HG02870 (cell line): ENCODE measurements around the gene SMIM22.

Experiments
- ATAC-seq: cut with Tn5 transposase; IDR thresholded peaks from one replicate; pipeline ENCODE4 v1.9.1; 2021; ENCODE audit warnings: mild to moderate bottlenecking, moderate library complexity; ENCODE audit not compliant: unreplicated experiment

SMIM22 gene, protein sequence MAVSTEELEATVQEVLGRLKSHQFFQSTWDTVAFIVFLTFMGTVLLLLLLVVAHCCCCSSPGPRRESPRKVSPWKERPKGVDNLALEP

DNA sequence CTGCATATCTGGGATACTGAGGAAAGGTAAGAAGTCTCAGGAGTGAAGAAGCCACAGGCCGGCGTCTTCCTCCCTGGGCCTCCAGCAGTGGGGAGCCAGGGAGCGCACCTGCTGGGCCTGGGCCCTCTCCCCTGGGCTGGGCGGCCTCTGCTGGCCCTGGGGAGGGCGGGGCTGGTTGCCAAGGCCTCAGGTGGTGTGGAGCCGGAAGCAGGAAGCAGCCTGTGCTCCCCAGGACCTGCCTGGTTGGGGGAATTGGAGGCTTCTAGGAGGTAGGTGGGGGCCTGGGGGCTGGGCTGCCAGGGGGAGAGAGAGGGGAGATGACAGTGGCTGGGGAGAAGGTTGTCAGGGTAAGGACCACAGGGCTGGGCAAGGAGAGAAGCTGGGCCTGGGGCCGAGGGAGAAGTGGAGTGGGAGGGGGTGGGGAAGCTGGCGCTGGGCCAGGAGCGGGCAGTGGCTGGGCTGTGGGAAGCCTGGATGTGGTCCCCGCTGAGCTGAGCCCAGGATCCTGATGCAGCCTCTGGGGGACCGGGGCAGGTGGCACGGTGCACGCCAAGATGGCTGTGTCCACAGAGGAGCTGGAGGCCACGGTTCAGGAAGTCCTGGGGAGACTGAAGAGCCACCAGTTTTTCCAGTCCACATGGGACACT is at the start of gene SMIM22:
SMIM22 (plus strand) TSS at position 189 of the 647 bp plus-strand sequence; CDS start at position 555, 366 bp downstream.
- ATAC-seq, result no peak

DNA sequence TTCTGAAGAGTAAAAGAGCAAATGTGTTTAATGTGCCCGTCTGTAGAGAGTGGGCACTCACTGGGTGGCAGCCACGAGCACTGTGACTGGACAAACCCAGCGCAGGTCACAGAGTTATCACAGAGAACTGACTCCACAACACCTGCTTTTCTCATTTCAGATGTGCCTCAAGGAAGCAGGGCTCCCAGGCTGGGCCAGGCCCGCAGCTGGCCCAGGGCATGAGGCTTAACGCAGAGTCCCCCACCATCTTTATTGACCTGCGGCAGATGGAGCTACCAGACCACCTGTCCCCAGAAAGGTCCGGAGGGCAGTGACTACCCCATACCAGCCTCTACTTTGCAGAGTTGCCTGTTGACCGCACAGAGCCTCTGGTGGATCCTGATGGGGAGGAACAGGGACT is 49.0 kb upstream of the SMIM22 start:
- ATAC-seq, result no peak

DNA sequence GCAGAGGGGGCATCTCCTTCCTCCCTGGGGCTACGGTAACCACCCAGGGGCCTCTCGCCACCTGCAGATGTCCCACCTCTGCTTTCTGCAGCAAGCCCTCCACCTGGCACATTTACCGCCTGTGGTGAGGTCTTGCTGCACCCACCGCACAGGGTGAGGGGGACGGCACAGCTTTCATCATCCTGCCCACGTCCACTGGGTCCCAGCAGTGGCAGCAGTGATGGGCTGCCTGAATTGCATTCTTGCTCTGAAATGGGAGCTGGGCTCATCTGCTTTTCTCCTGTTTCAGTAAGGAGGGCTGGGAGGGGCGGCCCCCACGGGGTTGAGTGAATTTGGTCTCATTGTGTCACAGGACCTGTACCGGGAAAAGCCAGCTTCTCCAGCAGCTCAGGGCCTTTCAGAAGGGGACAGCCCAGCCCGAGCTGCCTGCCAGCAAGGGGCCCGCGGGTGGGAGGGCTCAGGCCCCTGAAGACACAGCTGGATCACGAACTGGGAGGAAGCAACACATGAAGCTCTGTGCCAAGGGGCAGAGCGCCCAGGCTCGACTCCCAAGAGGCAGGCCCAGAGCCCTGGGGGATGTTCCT is 48.1 kb upstream of the SMIM22 start:
- no peak for ATAC-seq

DNA sequence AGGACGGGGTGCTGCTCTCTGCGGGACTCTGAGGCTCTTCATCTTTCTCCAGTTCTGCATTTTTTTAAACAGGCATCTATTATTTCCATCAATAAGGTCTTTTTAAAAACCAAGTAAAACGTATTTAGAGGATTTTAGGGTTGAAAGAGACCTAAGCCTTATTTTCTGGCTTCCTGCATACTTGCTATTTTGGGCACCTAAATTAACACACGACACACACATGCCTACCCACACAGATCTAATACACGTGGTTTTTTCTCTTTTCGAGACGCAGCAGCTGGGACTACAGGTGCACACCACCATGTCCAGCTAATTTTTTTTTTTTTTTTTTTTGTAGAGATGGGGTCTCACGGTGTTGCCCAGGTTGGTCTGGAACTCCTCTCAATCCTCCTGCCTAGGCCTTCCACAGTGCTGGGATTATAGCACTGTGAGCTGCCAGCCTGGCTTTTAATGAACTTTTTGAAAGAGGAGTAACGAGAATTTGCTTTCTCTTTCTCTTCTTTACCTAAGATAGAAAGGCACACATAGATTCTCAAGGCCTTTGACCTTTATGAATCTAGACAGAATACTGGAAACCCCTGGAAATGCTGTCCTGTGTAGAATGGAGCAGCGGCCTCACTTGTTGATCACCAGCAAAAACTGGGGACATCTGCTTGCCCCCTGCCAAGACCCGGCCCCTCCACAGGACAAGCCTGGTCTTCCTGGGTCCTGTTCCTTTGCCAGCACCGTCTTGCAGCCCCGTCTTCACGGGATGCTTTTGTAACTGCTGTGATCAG is 47.1 kb upstream of the SMIM22 start:
- no peak for ATAC-seq

DNA sequence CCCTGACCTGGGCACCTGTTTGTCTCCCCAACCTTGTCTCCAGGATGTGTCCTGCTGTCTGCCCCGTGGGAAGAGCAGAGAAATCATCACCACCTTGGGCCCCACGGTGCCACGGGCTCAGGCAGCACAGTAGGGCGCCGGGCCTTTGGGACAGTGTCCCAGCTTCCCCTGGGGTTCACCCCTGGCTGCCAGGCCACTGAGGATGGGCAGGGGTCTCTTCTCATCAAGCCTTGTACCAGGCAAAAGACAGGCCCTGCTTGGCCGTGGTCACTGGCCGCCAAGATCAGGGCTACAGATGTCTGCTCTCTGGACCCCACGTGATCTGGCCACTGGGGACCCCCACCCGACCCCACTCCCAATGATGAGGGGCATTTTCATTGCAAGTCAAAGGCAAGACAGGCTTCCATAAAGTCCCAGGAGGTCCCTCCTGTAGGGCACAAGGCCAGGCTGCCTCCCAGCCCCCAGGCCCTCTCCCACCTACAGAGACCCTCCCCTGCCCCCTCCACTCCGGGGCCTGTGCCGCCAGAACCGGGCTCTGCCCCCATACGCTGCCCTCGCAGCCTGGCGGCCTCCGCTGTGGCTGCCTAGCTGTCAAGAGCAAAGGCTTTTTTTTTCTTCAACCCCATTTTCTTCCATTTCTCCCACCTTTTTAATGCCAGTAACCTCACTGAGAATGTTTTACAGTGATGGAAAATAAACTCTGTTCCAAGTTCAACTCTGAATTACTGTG is 46.3 kb upstream of the SMIM22 start:
- ATAC-seq, result no peak

DNA sequence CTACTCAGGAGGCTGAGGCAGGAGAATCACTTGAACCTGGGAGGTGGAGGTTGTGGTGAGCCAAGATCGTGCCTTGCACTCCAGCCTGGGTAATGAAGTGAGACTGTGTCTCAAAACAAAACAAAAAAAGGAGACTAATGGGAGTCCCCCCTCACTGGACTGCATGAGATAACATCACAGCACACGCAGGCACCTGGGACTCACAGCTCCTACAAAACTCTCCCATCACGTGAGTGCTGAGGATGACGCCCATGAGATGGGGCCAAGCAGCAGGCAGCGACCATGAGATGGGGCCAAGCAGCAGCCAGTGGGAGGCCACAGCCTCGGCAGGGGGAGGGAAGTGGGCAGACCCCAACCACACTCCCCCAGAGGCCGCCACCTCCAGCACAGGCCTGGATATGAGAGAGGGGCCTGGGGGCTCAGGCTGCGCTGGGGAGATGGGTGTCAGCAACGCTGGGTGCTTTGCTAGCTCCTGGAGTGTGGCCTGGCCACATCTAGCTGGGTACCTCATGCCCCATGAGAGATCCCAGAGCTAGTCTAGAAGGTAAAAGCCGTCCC is 45.4 kb upstream of the SMIM22 start:
- no peak for ATAC-seq

DNA sequence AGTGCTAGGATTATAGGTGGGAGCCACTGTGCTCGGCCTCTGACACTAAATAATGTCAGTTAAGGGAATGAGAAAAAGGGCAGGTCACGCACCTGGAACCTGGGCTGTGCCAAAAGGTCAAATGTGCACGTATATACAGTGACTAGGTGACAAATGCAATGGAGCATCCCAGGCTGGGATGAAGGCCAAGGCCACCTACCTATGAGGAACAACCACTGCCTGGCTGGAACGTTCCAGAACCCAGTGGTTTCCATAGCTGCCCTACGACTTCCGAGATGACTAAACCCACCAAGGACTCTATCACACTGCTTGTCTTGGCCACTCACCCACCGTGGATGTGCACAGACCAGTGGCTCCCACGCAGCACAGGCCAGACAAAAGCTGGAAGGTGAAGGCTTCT is 44.3 kb upstream of the SMIM22 start:
- no peak for ATAC-seq

DNA sequence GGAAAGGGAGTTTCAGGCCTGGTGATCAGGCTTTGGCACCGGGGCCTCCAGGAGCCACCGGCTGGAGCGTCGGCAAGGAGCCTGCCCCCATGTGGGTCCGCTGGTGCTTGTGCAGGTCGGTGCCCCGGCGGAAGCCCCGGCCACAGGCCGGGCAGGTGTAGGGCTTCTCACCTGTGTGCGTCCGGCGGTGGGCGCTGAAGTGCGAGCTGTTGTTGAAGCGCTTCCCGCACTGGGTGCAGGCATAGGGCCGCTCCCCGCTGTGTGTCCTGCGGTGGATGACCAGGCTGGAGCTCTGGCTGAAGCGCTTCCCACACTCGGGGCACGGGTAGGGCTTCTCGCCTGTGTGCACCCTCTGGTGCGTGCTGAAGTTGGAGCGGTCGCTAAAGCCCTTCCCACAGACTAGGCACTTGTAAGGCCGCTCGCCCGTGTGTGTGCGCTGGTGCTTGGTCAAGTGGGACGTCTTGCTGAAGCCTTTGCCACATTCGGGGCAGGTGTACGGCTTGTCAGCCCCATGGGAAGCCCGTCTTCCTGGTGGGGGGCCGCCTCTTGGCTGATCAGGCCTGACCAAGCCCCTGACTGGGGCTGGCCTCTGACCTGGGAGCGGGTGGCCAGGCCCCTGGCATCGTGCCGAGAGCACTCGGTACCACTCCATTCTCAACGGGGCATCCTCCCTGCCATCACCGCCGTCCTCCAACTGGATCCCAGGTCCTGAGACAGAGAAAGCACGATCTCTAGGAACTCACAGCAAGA is 42.6 kb upstream of the SMIM22 start:
- no peak for ATAC-seq

DNA sequence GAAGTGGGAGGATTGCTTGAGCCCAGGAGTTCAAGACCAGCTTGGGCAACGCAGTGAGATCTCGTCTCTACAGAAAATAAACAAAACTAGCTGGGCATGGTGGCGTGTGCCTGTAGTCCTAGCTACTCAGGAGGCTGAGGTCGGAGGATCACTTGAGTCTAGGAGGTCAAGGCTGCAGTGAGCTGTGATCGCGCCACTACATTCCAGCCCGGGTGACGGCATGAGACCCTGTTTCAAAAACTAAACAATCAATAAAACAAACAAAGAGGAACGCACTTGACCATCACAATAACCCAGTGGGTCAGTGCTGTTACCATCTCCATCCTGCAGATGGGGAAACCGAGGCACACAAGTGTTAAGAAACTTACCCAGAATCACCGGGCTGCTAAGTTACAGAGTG is 41.9 kb upstream of the SMIM22 start:
- no peak for ATAC-seq

DNA sequence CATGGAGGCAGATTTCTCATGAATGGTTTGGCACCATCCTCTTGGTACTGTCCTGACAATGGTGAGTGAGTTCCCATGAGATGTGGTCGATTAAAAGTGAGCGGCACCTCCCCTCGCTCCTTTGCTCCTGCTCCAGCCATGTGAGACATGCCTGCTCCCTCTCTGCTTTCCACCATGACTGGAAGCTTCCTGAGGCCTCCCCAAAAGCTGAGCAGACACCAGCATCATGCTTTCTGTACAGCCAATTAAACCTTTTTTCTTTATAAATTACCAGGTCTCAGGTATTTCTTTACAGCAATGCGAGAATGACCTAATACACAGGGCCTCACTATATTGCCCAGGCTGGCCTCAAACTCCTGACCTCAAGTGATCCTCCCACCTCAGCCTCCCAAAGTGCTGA is 40.3 kb upstream of the SMIM22 start:
- ATAC-seq, result no peak

DNA sequence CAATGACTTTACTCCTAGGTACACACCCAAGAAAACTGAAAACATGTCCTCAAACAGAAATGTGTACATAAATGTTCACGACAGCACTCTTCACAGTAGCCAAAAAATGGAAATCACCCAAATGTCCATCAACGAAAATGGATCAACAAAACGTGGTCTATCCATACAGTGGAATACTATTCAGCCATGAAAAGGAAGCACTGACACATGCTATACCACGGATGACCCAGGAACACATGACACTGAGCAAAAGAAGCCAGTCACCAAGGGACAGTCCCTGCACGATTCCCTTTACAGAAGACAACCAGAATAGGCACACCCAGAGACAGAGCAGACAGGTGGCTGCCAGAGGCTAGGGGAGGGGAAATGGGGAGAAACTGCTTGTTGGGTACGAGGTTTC is 39.5 kb upstream of the SMIM22 start:
- ATAC-seq, result no peak

DNA sequence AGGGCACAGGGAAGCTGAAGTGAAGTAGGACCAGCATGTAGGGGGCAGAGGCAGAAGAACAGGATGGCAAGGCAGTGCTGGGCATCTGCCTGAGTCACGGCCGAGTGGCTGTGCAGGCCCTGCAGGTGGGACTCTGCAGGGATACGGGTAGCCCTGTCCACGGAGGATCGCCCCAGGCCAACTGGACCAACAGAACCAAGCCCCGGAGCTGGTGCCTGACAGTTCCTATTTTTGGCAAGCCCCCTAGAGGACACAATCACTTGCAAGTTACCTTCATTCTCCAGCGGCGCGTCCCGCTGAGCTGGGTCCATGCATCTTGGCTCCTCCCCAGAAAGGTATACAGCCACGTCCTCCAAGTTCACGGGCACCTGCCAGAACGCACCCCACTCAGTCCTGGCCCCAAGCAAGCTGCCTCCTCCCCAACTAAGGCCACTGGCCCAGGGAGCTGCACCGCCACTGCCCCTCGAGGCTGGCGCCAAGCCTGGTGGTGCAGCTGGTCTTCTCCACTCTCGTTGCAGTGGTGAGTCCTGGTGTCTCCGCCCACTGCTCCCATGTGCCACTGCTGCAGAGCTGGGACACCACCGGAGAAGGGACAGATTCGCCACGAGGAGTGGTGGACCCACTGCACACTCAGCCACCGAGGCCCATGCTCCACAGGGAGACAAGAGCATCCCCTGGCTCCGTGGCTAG is 34.8 kb upstream of the SMIM22 start:
- no peak for ATAC-seq

DNA sequence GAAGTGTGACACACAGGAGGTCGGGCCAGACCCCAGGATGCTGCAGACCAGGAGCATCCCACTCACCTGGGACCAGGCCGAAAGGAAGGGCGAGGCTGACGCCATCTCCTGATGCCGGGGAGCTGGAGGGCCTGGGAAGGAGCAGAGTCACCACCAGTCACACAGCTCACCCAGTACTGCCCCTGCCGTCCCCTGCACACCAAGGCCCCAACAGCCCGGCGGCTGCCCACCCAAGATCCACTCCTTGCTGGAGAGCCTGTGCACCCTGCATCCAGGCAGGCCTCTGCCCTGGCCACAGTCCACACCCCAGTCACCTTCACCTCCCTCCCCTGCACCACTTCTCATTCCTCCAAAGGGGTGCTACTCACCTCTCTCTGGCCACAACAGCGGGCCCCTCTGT is 33.0 kb upstream of the SMIM22 start:
- ATAC-seq, result no peak

DNA sequence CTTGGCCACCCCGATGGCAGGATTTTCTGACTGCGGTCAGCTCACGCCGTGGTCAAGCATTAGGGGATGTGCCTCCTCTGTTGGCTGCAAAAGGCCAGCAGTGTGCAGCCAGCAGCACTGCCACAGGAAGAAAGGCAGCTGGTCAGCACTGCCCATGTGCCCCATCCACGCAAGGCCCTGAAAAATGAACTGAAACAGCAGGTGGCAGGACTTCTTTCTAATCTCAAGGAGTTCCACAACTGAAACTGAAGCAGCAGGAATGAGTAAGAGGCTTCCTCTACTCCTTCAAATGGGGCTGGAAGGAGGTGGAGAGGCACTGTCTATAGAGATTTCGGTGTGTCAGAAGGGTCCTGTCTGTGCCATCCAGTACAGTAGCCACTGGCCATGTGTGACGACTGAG is 31.4 kb upstream of the SMIM22 start:
- ATAC-seq, result no peak

DNA sequence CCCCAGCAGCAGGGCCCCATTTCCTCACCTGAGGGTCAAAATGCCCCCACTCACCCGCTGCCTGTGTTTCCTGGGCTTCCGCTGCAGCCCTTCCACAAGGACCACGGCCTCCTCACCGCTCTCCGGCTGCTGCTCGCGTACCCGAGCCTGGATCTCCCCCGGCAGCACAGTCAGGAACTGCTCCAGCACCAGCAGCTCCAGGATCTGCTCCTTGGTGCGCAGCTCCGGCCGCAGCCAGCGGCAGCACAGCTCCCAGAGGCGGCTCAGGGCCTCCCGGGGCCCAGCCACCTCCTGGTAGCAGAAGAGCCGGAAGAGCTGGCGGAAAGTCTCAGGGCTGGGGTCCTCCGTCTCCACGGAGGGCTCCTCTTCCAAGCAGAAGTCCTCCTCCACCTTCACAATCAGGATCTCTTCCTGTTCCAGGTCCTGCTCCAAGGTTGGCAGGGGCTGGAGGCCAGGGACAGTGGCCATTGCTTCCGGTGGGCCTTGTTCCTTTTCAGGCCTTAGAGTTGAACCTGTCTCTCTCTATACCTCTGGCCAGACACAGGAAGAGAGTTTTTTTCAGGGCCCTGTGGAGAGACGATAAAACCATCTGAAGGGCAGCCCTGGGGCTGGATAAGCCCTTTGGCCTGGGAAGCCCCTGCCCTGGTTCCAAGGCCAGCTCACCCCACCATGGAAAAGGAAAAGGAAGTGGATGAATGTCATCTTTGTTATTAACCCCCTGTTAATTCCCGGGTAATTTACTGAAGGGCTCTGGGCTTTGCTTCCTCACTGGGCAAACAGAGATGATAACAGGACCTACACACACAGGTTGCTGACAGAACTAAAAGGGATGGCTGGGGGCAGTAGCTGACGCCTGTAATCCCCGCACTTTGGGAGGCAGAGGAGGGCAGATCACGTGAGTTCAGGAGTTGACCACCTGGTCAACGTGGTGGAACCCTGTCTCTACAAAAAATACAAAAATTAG is 29.4 kb upstream of the SMIM22 start:
- ATAC-seq, result no peak

DNA sequence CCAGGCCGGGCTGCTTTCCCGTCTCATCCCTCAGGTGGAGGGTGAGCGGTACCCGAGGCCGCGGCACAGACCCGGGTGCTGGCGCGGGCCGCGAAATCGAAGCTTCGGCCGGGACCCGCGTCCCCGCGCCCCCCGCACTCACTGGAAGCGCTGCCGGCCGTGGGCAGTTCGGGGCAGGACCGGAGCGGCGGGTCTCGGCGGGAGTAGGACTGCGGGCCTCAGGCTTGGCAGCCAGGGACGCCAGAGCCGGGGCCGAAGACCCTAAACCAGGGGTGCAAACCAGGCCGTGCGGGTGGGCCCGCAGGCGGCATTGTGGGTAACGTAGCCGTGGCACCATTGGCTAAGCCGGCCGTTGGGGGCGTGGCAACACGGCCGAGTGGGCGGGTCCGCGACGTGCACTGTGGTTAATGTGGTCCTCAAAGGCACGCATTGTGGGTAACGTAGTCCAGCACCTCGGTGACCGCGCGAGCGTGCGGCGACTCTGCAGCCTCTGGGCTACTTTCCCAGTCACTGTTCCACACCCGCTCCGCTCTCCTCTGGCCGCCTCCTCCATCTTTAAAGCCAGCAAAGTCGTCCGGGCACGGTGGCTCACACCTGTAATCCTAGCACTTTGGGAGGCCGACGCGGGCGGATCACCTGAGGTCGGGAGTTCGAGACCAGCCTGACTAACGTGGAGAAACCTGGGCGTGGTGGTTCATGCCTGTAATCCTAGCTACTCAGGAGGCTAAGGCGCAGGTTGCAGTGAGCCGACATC is 28.1 kb upstream of the SMIM22 start, which contains the start of gene ZNF500:
ZNF500 (minus strand) TSS at position 288 of the 754 bp plus-strand sequence. CDS start 1,184 bp downstream, outside the sequence.
- ATAC-seq, result peak; percentile 84

DNA sequence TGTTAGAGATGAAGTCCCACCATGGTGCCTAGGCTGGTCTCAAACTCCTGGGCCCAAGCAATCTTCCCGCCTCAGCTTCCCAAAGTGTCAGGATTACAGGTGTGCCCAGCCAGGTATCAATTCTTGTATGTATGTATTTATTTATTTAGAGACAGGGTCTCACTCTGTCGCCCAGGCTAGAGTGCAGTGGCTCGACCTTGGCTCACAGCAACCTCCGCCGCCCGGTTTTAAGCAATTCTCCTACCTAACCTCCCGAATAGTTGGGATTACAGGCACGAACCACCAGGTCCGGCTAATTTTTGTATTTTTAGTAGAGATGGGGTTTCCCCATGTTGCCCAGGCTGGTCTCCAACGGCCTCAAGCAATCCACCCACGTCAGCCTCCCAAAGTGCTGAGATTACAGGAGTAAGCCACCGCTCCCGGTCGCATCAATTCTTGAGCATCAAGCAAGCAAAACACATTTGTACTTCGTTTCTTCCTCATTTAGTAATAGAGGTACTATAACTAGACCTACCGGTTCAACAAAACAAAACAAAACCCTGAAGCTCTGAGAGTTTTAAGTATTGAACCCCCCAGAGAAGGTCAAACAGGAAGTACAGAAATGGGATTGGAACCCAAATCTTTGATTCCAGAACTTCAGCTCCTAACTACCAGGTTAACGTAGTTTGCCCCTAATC is 27.2 kb upstream of the SMIM22 start:
- no peak for ATAC-seq
